MM.1S (cell line): ENCODE results near the gene SHKBP1.

ENCODE experiments used
- DNase-seq: peaks from one replicate; pipeline ENCODE4 v3.0.0-alpha.2; 2015
- H2AFZ ChIP-seq: fragments of 300-600 bp; sonication (generic); 2 replicates; pipeline ENCODE4 v1.6.0; 2016; ENCODE audit warnings: antibody characterized with exemption, low read length
- H3F3A ChIP-seq: fragments of 300-600 bp; sonication (generic); 2 replicates; pipeline ENCODE4 v1.6.1; 2016; ENCODE audit warnings: mild to moderate bottlenecking, antibody characterized with exemption, low read length, moderate library complexity, mixed read lengths; ENCODE audit not compliant: insufficient read depth
- H3K27ac ChIP-seq: fragments of 300-600 bp; sonication (generic); 2 replicates; pipeline ENCODE4 v1.5.1; 2016; ENCODE audit warnings: mild to moderate bottlenecking, low read length
- H3K27me3 ChIP-seq: fragments of 300-600 bp; sonication (generic); replicated peaks from 2 replicates; pipeline ENCODE4 v1.6.0; 2016; ENCODE audit warnings: low read length; ENCODE audit not compliant: insufficient read depth
- H3K36me3 ChIP-seq: fragments of 300-600 bp; sonication (generic); replicated peaks from 2 replicates; pipeline ENCODE4 v1.6.1; 2016; ENCODE audit warnings: mild to moderate bottlenecking, low read length, mixed read lengths; ENCODE audit not compliant: insufficient read depth
- H3K4me1 ChIP-seq: fragments of 300-600 bp; sonication (generic); 2 replicates; pipeline ENCODE4 v1.6.1; 2016; ENCODE audit warnings: low read length, mixed read lengths
- H3K4me2 ChIP-seq: fragments of 300-600 bp; sonication (generic); 2 replicates; pipeline ENCODE4 v1.6.0; 2016; ENCODE audit warnings: low read depth, low read length
- H3K4me3 ChIP-seq: fragments of 300-600 bp; sonication (generic); 2 replicates; pipeline ENCODE4 v1.5.1; 2016; ENCODE audit warnings: low read length, mixed read lengths
- H3K79me2 ChIP-seq: fragments of 300-600 bp; sonication (generic); 2 replicates; pipeline ENCODE4 v1.6.1; 2016; ENCODE audit warnings: mixed run types, low read length, mixed read lengths
- H3K9ac ChIP-seq: fragments of 300-600 bp; sonication (generic); 2 replicates; pipeline ENCODE4 v1.6.1; 2016; ENCODE audit warnings: low read length, mixed read lengths
- H3K9me2 ChIP-seq: fragments of 300-600 bp; sonication (generic); replicated peaks from 2 replicates; pipeline ENCODE4 v1.6.1; 2016; ENCODE audit warnings: mild to moderate bottlenecking, low read length, mixed read lengths; ENCODE audit not compliant: insufficient read depth
- H3K9me3 ChIP-seq: fragments of 300-600 bp; sonication (generic); replicated peaks from 2 replicates; pipeline ENCODE4 v1.6.1; 2016; ENCODE audit warnings: mild to moderate bottlenecking, low read length, mixed read lengths; ENCODE audit not compliant: insufficient read depth
- H4K20me1 ChIP-seq: fragments of 300-600 bp; sonication (generic); 2 replicates; pipeline ENCODE4 v1.6.1; 2016; ENCODE audit warnings: mild to moderate bottlenecking, low read length, moderate library complexity, mixed read lengths; ENCODE audit not compliant: insufficient read depth
- EZH2 ChIP-seq: fragments of 300-600 bp; sonication (generic); optimal IDR thresholded peaks from 2 replicates; pipeline ENCODE3; 2017; ENCODE audit warnings: low read depth, mild to moderate bottlenecking, antibody characterized with exemption, low read length, mixed read lengths
- EZH2phosphoT487 ChIP-seq: fragments of 300-600 bp; sonication (generic); IDR thresholded peaks from 2 replicates; pipeline ENCODE4 v1.6.1; 2018; ENCODE audit warnings: antibody characterized with exemption, low read length
- TF ChIP-seq, protein P1 (sequence below): fragments of 300-600 bp; sonication (generic); IDR thresholded peaks from 2 replicates; pipeline ENCODE4 v1.5.1; 2016; ENCODE audit warnings: antibody characterized with exemption, low read length, mixed read lengths

The SHKBP1 gene

DNA sequence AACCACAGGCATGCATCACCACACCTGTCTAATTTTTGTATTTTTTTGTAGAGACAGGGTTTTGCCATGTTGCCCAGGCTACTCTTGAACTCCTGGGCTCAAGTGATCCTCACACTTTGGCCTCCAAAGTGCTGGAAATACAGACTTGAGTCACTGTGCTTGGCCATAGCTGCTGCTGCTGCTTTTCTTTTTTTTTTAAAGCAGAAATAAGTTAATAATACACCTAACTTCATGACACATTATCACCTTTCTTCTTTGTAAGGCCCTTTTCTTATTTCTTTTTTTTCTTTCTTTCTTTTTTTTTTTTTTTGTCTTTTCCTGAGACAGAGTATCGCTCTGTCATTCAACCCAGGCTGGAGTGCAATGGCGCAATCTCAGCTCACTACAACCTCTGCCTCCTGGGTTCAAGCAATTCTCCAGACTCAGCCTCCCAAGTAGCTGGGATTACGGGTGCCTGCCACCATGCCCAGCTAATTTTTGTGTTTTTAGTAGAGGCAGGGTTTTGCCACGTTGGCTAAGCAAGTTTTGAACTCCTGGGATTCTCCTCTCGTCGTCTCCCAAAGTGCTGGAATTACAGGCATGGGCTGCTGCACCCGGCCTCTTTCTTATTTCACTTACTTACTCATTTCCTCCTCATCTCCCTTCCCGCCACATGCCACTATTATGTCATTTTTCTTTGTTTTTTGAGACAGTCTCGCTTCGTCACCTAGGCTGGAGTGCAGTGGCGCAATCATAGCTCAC, 8.7 kb downstream of the SHKBP1 start:
- Histone ChIP-seq H4K20me1 (no peaks in the 10 kb centered on the region), H3K27ac (no peak overlapping the region), H3K9ac (no peak overlapping the region), H3K27me3 (no peaks in the 10 kb centered on the region), H3K4me2 (no peak overlapping the region), H3F3A (no peaks in the 10 kb centered on the region), H3K36me3 (no peaks in the 10 kb centered on the region), H3K9me2 (no peaks in the 10 kb centered on the region), H3K79me2 (no peaks in the 10 kb centered on the region), H3K4me1 (no peaks in the 10 kb centered on the region; the same call in 1 of the 2 replicates), H3K9me3 (no peaks in the 10 kb centered on the region), H3K4me3 (no peak overlapping the region), H2AFZ (no peak overlapping the region)
- TF ChIP-seq EZH2phosphoT487 (no peak), EZH2 (no peak)
- TF ChIP-seq, protein P1, sequence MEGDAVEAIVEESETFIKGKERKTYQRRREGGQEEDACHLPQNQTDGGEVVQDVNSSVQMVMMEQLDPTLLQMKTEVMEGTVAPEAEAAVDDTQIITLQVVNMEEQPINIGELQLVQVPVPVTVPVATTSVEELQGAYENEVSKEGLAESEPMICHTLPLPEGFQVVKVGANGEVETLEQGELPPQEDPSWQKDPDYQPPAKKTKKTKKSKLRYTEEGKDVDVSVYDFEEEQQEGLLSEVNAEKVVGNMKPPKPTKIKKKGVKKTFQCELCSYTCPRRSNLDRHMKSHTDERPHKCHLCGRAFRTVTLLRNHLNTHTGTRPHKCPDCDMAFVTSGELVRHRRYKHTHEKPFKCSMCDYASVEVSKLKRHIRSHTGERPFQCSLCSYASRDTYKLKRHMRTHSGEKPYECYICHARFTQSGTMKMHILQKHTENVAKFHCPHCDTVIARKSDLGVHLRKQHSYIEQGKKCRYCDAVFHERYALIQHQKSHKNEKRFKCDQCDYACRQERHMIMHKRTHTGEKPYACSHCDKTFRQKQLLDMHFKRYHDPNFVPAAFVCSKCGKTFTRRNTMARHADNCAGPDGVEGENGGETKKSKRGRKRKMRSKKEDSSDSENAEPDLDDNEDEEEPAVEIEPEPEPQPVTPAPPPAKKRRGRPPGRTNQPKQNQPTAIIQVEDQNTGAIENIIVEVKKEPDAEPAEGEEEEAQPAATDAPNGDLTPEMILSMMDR = no peak
- DNase-seq = no peak

DNA sequence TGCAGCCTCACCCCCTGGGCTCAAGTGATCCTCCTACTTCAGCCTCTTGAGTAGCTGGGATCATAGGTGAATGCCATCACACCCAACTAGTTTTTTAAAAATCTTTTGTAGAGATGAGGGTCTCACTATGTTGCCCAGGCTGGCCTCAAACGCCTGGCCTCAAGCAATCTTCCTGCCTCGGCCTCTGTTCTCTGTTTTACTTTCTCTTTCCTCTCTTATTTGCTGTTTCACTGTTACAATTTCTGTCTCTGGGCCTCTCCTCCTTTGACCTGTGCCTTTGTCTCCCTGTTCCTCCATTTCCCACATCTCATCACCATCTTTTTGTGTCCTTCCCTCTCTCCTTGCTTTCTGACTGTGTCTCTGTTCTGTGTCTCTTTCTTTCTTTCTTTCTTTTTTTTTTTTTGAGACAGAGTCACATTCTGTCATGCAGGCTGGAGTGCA, 9.3 kb downstream of the SHKBP1 start:
- Histone ChIP-seq H3K27me3 (no peaks in the 10 kb centered on the region), H3K9me3 (no peaks in the 10 kb centered on the region), H3F3A (no peaks in the 10 kb centered on the region), H2AFZ (no peak overlapping the region), H3K79me2 (no peaks in the 10 kb centered on the region), H3K27ac (no peak overlapping the region), H3K9ac (no peak overlapping the region), H4K20me1 (no peaks in the 10 kb centered on the region), H3K4me1 (no peaks in the 10 kb centered on the region; the same call in 1 of the 2 replicates), H3K36me3 (no peaks in the 10 kb centered on the region), H3K4me3 (no peak overlapping the region), H3K9me2 (no peaks in the 10 kb centered on the region), H3K4me2 (no peak overlapping the region)
- TF ChIP-seq EZH2 (no peak), EZH2phosphoT487 (no peak)
- TF ChIP-seq, protein P1 = no peak
- no peak for DNase-seq

DNA sequence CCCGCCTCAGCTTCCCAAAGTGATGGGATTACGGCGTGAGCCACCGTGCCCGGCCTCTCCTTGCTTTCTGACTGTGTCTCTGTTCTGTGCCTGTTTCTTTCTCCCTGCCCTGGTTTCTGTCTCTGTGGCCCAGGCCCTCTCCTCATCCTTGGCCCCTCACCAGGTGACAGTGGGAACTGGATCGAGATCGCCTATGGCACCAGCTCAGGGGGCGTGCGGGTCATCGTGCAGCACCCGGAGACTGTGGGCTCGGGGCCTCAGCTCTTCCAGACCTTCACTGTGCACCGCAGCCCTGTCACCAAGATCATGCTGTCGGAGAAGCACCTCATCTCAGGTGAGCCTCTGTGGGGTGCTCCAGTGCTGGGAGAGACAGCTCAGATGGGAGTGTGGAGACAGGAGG, 9.9 kb downstream of the SHKBP1 start:
- H3K36me3 ChIP-seq = no peaks in the 10 kb centered on the region
- no peaks in the 10 kb centered on the region for H3K9me3 ChIP-seq
- no peak overlapping the region for H3K9ac ChIP-seq
- no peak overlapping the region for H3K4me3 ChIP-seq
- H3K27me3 ChIP-seq = no peaks in the 10 kb centered on the region
- H3F3A ChIP-seq = no peaks in the 10 kb centered on the region
- H3K9me2 ChIP-seq = no peaks in the 10 kb centered on the region
- H3K4me1 ChIP-seq = no peaks in the 10 kb centered on the region; the same call in 1 of the 2 replicates
- H3K79me2 ChIP-seq = no peaks in the 10 kb centered on the region
- no peak overlapping the region for H3K27ac ChIP-seq
- no peak overlapping the region for H3K4me2 ChIP-seq
- H2AFZ ChIP-seq = no peak overlapping the region
- TF ChIP-seq EZH2phosphoT487 (no peak), EZH2 (no peak)
- TF ChIP-seq, protein P1 = no peak
- no peak for DNase-seq
- no peaks in the 10 kb centered on the region for H4K20me1 ChIP-seq
